K562 treated with DMSO at 1 percent for 24 hours (cell line): ENCODE measurements around the gene SOX2. TPM values are rescaled to one million over a fixed set of nuclear protein-coding genes. Genes with fewer than 3 reads are reported as not detected.

Experiments used
- total RNA-seq: library from RNA; unstranded; fragments of 300-600 nt; gene quantifications from 2 replicates; pipeline ENCODE4 v1.2.3, GENCODE V29; 2022; ENCODE audit warnings: low read depth; ENCODE audit not compliant: insufficient read depth

The SOX2 gene
- total RNA-seq: not detected in 2 replicates

GRCh38 chr3:181711325-181712135 is at the start of gene SOX2:
Gene SOX2, plus strand, starts transcription at chr3:181711925. Its CDS starts 436 bp downstream, at chr3:181712361.

